ENCODE results near the gene PPP1R12A. TPM values are rescaled to one million over a fixed set of nuclear protein-coding genes. Genes with fewer than 3 reads are reported as not detected.
A peak's percentile ranks its signal among the peaks of the same experiment; 100 is the strongest.
"Not testable (repeated sequence)": the region's sequence is repeated elsewhere in the genome, so short reads cannot be mapped to it uniquely, and the experiment has no call there.

PPP1R12A gene
- polyA plus RNA-seq (2014; cell fraction: cytosol; rRNA removed) = 26.4 and 29.8 TPM in 2 replicates
- polyA plus RNA-seq (2014; cell fraction: nucleus; rRNA removed) = 35.5 and 39.0 TPM in 2 replicates

GRCh38 chr12:79935021-79935623 lies at the start of gene PPP1R12A:
Gene PPP1R12A, minus strand, starts transcription at chr12:79935097. Its CDS starts 166 bp downstream, at chr12:79934931.
- peak; percentile 98 for DNase-seq (ENCODE audit: low spot score)

DNA sequence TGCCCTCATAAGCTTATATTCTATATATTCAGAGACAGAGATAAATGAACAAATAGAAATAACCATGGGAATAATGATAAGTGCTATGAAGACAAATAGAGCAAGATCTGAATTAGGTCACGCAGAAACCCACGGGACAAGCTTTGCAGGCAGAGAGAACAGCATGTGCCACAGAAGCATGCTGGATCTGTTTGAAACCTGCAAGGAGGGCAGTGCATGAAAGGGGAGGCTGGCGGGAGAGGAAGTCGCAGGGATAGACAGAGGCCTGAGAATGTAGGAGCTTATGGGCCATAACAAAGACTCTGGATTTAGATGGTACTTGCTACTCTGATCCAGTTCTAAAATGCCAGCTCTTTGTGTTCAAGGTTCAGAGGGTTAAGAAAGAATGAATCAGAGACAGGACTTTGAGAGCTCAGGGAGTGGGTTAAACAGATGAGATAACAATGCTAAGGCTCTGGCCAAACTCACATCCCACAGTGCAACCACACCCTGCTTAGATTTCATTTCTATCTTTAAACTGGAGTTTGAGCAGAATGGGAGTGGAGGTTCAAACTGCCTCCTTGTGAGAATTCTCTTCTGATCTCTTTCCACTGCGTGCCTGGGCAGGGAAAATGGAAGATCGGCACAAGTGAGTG lies 49.2 kb upstream of the PPP1R12A start:
- DNase-seq (ENCODE audit: low spot score) = no peak

DNA sequence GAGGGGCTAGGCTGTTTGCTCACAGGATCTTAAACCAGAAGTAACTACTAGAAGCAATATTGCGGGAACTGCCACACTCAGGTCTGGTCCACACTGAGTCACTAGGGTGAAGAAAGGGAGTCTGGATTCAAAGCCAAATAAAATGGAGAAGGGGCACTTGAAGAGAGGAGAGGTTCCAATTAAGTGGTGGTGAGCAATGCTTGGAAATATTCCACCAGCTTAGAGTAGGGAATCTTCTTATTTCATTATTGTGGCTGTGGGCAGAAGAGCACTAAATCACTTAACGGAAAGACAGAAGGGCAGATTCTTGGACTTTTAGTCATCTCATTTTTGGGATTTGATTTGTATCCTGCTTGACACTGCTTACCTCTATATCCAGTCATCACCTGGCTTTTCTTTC lies 48.6 kb upstream of the PPP1R12A start:
- no peak for DNase-seq (ENCODE audit: low spot score)

DNA sequence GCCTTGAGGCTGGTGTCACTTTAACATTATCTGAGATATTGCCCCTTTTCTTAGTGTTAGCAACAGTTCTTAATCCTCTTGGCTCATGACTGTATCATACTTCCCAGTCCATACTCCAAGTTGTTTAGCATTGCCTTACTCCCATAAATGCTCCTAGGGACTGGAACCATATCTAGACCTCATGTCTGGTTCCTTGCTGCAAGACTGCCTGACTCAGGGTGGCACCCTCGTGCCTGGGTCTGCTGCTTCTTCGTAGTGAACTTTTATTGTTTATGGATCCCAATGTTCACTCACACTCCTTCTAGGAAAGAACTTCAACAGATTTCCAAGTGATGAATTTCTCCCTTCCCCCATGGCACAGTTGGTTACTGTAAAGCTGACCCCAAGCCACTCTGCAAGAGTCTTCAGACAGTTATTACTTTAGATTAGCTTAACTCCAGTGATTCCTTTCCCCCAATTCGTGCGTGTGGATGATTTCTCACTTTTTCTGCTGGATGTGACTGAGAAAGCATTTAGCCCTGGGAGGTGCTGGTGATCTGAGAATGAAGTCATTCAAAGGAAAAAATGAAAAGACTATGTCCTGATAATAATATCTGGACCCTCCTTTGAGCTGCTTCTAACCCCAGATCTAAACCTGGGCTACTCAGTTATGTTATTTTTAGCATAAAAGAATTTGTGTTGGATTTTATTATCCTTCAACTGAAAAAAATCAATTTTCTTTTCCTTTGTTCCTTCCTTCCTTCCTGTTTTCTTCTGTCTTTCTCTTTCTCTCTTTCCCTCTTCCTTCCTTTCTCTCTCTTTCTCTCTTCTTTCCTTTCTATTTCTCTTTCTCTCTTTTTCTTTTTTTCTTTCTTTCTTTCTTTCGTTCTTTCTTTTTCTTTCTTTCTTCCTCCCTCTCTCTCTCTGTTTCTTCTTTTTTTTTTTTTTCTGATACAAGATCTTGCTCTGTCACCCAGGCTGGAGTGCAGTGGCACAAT lies 47.5 kb upstream of the PPP1R12A start:
- no peak for DNase-seq (ENCODE audit: low spot score)

- DNase-seq (ENCODE audit: low spot score) = no peak
Observed at GRCh38 chr12:79978692-79979091, 43.8 kb upstream of the PPP1R12A start.

GRCh38 chr12:79977856-79978460 lies 43.1 kb upstream of the PPP1R12A start:
- DNase-seq (ENCODE audit: low spot score) = not testable (repeated sequence)

GRCh38 chr12:79975143-79975542 lies 40.2 kb upstream of the PPP1R12A start:
- no peak for DNase-seq (ENCODE audit: low spot score)

- peak; percentile 3 for DNase-seq (ENCODE audit: low spot score)
Observed at GRCh38 chr12:79973801-79974200, 38.9 kb upstream of the PPP1R12A start.

DNA sequence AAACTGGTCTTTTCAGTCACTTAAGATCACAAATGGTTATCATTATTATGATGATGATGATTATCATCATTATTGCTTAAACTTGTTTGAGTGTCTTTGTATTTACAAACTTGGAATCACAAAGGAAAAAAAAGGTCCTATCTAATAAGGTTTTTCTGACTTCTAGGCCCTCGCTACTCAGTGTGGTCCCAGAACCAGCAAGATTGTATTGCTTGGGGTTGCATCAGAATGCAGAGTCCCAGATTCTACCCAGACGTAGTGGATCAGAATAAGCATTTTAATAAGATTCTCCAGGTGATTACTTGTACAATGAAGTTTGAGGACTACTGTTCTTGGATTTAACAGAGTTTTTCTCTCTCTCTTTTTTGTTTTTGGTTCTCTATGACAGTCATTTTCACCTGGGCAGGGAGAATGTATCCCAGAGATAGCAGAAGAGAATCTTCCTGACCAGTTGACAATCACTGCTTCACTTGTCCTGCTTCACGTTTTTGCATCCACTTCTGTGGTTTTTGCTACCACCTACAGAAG lies 29.3 kb upstream of the PPP1R12A start:
- DNase-seq (ENCODE audit: low spot score) = no peak

DNA sequence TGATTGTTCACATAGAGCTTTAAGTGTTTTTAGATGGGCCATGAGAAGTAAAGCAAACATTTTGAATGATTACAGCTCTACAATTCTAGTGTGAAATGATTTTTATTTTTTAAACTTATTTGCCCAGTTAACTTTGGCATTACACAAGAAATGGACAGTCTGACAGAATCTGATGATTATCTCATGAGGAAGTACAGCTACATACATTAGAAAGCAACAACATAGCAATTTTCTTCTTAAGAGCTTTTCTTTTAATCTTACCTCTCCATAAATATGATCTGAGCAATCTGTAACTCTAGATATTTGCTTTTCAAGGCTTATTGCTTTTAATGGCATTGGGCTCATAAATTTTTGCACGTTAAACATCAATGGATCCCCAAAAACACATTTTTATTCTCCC lies 26.5 kb upstream of the PPP1R12A start:
- DNase-seq (ENCODE audit: low spot score) = no peak

DNA sequence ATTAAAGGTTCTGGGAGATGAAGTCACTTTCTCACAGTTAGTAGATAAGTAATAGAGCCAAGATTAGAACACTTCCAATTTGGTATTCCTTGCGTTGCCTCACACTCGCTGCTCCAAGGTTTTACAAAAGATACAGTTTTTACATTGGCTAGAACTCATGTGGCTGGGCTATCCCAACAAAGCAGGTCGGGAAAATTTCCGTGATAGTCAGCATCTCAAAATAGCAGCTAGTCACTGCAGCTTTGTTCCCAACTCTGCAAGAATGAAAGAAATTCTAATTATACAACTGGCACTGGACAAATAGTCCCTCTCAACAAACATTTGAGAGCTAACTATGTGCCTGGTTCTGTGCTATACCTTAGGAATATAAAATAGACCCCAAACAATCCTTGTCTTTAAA lies 24.6 kb upstream of the PPP1R12A start:
- no peak for DNase-seq (ENCODE audit: low spot score)

DNA sequence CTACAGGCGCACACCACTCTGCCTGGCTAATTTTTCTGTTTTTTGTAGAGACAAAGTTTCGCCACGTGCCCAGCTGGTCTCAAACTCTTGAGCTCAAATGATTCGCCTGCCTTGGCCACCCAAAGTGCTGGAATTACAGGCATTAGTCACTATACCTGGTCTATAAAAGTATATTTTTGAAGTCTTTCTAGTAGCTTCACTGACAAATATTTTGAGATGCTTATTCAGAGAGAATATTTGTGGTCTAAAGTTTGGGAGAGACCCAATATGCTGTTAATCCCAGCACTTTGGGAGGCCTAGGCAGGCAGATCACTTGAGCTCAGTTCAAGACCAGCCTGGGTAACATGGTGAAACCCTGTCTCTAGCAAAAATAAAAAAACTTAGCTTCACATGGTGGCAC lies 22.0 kb upstream of the PPP1R12A start:
- no peak for DNase-seq (ENCODE audit: low spot score)

GRCh38 chr12:79955561-79955960 lies 20.7 kb upstream of the PPP1R12A start:
- no peak for DNase-seq (ENCODE audit: low spot score)

DNA sequence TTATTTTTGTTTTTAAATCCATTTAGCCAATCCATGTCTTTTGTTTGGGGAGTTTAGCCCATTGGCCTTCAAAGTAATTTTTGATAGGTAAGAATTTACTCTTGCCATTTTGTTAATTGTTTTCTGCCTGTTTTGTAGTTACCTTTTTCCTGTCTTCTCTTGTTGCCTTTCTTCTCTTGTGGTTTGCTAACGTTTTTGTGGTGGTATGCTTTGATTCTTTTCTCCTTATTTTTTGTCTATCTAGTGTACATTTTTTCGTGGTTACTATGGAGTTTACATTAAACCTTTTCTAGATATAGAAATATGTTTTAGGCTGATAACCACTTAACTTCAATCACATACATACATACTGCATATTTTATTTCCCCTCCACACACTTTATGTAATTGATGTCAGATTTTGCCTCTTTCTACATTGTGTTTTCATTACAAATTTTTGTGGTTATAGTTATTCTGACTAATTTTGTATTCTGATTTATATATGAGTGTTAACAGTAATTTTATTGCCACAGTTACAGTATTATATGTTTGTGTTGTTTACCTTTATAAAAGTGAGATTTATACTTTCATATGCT lies 19.2 kb upstream of the PPP1R12A start:
- no peak for DNase-seq (ENCODE audit: low spot score)

DNA sequence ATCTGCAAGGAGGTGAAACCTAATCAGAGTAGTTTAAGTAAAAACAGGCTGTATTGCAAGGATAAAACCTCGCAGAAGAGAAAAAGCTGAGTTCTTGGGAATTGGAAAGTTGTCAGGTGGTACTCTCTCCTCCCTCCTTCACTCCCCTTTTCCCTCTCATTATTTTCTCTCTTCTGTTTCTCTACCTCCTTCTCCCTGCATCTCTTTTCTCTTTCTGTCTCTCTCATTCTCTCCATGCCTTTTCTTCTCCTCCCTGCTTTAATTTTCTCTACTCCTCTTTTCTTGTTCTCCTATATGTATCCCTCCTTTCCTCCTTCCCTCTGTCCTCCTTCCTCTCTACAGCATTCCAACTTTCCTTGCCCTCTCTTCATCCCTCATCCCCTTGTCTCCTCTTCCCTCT lies 14.2 kb upstream of the PPP1R12A start:
- no peak for DNase-seq (ENCODE audit: low spot score)

- no peak for DNase-seq (ENCODE audit: low spot score)
Observed at GRCh38 chr12:79945433-79945832, 10.5 kb upstream of the PPP1R12A start.

DNA sequence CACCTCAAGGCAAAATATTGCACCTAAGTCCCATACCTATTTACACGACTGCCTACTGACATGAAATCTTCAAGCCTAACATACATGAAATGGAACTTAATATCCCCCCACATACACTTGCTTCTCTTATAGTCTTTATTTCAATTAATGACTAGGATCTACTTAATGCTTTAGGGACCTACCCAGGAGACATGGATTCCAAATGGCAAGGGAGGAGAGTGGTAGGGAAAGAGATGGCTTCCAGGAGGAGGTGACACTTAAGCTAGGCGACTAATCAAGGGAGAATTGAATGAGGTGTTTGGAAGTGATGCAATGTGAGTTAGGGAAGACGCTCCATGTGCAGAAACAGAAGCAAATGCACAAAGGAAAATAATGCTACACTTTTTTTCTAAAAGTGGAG lies 9.7 kb upstream of the PPP1R12A start:
- DNase-seq (ENCODE audit: low spot score) = no peak

DNA sequence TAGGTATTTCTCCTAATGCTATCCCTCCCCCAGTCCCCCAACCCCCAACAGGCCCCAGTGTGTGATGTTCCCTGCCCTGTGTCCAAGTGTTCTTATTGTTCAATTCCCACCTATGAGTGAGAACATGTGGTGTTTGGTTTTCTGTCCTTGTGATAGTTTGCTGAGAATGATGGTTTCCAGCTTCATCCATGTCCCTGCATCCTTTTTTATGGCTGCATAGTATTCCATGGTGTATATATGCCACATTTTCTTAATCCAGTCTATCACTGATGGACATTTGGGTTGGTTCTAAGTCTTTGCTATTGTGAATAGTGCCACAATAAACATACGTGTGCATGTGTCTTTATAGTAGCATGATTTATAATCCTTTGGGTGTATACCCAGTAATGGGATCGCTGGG lies 7.9 kb upstream of the PPP1R12A start:
- DNase-seq (ENCODE audit: low spot score) = not testable (repeated sequence)

- DNase-seq (ENCODE audit: low spot score) = no peak
Observed at GRCh38 chr12:79939728-79940310, 4.9 kb upstream of the PPP1R12A start.

- no peak for DNase-seq (ENCODE audit: low spot score)
Observed at GRCh38 chr12:79938843-79939242, 3.9 kb upstream of the PPP1R12A start.

DNA sequence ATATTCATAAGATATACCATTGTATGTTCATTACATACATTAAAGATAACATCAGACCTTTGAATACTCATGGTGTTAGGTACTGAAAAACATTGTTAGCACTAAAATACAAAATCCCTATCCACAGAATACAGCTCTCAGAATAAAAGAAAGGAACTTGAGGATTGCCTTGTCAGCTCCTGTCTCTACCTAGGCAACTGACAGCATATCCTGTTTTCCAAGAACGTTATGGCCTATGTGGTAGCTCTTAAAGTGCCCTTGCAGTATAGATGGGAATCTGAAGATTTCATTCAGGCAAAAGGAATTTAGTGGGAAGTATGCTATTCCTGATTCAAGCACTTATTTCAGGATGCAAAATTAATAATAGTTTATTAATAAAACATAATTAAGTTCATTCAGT lies 1.8 kb upstream of the PPP1R12A start:
- DNase-seq (ENCODE audit: low spot score) = no peak

Measured in SK-N-DZ (cell line).